ENCODE data around the gene LRRC32.

LRRC32 gene

DNA sequence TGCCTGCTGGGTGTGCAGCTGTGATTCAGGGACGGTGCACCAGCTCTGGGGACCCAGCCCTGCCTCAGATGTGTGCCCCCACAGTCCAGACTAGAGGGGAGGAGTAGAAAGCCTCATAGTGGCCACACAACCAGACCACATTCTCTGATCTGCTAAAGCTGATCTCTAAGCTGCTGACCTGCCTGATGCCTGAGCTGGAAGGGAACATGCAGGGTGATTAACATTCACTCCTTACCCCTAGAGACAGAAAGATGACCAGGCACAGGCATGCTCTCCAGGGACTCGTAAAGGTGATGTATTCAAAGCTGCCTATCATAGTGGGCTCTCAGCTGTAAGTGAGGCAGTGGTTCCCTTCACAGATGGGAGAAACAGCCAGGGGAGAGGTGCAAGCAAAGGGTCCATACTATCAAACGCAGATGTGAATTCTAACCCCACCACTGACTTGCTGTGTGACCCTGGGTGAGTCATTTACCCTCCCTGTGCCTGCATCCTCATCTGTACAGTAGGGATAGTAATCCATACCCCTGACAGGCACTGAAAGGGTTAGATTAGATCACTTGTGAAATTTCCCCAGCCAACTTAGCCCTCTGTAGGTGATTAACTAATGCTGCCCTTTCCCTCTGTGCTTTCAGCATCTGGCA is 29.0 kb upstream of the LRRC32 start:
- DNase-seq (ENCODE audit: low read depth) = no peak

DNA sequence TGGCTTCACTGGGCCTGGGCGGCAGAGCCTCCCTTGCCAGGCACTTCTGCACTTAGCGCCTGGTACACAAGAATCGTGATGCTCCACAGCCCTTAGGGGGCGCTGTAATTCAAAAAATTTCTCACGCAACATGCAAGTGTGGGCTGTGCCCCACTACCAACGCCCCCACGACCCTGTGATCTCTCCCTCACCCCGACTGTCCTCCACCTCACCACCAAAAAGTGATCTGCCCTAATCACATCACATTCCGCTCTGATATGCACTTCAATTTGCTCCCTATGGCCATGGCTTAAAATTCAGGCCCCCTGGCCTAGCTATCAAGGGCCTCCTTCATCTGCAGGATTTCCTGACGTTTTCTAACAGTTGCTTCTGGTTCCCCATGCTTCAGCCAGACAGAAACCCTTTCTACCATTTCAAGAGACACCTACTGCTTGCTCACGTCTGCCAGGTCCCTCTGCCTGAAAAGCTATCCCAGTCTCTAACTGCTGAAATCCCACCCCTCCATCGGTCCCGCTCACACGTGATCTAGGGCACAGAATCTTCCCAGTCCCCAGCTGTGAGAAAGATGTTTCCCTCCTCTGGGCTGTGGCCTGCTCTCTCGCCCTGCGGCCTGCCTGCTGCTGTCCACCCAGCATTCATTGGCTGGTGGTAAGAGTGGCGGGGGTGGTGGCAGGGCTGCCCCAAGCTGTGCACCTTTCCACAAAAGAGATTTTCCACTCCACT is 27.9 kb upstream of the LRRC32 start:
- DNase-seq (ENCODE audit: low read depth) = no peak

DNA sequence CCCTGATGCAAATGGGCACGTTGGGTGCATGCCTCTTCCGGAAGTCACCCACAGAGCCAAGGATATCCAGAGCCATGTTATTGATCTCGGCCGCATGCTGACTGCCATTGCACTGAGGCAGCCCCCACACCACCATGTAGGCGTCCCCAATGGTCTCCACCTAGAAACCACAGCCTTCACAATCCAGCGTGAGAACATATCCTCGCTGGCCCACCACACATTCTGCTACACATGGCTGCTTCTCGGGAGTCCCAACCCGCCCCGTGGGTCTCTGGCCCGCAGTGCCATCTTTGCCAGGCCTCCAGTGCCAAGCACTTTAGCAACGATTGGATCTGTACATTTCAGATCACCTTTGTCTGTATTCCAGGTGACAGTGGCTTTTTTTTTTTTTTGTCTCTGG is 26.2 kb upstream of the LRRC32 start:
- DNase-seq (ENCODE audit: low read depth) = no peak

DNA sequence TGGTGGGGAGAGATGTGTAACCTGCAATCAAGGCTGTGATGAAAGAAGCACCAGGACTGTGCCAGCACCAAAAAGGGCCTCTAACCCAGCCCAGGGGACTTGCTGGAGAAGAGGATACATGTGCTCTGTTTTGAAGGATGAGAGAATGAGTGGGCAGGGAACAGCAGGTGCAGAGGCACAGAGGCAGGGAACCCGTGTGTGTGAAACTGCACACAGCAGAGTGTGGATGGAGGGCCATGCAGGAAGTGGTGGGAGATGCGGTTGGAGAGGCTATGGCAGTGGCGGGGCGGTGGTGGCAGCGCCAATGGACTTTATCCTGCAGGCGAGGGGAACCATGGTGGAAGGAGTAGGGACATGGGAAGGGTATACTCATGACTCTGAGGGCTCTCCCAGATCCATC is 25.2 kb upstream of the LRRC32 start:
- no peak for DNase-seq (ENCODE audit: low read depth)

DNA sequence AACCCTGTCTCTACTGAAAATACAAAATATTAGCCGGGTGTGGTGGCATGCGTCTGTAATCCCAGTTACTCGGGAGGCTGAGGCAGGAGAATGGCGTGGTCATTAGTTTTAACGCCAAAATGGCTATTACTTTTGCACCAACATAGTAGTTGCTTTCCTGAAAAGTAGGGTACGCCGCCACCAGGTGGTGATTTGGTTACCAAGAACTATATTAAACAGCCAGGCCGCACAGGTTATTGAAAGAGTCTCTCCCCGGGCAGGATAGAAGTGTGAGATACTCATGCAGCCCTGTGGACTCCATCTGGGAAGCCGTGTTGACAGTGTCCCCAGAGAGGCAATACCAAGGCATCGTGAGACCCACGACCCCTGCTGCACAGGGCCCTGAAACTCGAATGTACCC is 24.6 kb upstream of the LRRC32 start:
- DNase-seq (ENCODE audit: low read depth) = no peak

DNA sequence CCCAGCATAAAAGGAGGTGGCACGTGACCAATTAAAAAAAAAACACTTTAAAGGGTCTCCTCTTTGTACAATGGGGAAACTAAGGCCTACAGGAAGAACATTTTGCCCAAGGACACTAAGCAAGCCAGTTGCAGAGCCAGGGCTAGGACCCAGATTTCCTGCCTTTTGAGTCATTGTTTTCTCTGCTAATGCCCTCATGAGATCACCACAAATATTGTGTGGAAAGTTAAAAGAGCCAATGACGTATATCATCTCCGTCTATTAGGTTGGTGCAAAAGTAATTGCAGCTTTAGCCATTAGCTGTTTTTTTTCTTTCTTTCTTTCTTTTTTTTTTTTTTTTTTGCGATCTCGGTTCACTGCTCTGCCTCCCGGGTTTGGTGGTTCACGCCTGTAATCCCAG is 24.1 kb upstream of the LRRC32 start:
- no peak for DNase-seq (ENCODE audit: low read depth)

DNA sequence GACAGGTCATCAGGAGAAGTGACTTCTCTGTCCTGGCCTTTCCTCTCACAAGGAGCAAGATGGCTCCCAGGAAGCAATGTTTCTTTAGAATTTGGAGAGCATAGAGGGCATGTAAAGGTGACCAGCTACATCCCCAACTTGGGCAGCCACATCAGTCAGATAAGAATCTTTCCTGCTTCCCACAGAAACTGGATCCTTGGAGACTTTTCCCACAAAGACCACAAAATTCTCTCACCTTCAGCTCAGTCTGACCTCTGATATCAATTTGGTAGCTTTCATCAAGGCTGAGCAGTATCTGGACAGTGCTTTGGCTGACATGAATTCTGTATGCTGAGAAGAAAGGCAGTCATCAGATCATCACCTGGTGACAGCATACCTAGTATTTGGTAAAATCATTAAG is 23.3 kb upstream of the LRRC32 start:
- DNase-seq (ENCODE audit: low read depth) = no peak

DNA sequence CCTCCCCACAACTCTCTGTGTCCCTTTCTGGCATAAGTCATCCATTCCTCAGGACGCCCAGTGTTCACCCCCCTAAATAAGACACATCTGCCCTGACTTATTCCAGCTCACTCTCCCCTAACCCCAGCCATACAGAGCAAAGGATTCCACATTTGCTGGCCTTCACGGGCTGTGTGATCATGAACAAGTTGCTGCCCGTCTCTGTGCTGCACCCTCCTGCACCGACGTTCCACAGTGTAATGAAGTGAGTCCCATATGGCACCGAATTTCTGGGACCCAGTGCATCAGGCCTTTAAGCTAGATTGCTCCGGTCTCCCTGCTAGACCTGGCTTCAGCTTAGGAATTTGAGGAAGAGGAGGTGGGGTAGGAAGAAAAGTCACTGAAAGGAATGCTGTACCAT is 22.4 kb upstream of the LRRC32 start:
- no peak for DNase-seq (ENCODE audit: low read depth)

DNA sequence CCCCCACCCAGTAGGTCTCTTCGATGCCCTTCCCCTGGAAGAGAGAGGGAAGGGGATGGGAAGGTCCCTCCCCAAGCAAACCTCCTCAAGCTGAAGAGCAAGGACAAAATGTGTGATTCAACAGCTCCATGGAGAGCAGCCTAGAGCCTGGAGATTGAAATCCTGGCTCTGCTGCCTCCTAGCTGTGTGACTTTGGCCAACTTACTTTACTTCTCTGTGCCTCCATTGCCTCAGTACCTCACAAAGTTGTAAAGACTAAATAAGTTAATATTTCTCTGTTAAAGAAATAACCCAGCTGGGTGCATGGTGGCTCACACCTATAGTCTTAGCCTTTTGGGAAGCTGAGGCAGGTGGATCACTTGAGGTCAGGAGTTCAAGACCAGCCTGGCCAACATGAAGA is 21.1 kb upstream of the LRRC32 start:
- no peak for DNase-seq (ENCODE audit: low read depth)

DNA sequence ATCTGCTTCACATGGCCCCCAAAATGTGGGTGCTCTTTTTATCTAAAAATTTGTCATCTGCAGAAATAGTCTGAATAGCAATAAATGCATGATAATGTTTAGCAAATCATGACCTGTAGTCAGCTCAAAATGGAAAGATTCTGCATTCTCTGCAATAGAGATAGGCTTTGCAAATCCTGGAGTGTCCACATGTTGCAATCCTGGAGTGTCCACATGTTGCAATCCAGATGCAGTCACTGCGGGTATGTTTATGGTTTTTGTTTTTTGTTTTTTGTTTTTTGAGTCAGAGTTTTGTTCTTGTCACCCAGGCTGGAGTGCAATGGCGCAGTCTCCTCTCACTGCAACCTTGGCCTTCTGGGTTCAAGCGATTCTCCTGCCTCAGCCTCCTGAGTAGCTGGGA is 20.2 kb upstream of the LRRC32 start:
- no peak for DNase-seq (ENCODE audit: low read depth)

DNA sequence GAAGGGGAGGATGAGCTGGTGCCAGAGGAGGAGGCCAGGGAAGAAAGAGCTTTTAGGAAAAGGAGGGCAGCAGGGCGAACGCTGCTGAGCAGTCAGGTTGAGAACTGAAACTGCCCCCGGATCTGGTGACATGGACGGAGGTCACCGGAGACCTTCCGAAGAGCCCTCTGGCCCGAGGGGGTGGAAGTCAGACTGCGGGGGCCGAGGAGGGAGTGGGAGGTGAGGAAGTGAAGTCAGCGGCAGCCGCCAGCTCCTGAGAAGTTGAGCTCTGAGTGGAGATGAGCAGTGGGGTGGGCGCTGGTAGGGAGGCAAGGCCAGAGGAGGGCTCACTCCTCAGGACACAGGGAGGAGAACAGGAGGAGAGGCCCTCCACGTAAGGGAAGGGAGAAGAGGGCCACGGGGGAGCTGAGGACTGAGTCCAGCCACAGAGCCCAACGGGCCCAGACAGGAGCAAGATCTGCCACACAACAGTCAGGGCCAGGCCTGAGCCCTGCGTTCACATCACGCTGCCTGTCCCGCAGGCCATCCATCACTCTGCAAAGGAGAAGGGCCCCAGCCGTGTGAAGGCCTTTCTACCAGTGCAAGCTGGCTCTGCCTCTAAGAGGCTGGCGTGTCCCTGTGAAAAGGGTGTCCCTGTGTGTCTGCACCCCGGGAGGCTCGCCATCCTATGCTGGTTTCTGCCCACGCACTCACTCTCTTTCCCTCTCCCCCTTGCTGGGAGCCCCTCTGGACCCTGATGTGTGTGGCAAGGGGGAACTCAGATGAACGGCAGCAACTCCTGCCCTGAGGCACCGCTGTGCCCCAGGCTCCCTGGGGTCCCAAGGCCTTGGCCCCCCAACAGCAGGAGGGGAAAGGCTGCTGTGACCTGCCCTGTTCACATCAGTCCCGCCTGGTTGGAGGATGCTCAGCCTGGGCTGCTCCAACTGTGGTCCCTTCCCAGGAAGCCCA is 19.0 kb upstream of the LRRC32 start:
- DNase-seq (ENCODE audit: low read depth) = no peak

DNA sequence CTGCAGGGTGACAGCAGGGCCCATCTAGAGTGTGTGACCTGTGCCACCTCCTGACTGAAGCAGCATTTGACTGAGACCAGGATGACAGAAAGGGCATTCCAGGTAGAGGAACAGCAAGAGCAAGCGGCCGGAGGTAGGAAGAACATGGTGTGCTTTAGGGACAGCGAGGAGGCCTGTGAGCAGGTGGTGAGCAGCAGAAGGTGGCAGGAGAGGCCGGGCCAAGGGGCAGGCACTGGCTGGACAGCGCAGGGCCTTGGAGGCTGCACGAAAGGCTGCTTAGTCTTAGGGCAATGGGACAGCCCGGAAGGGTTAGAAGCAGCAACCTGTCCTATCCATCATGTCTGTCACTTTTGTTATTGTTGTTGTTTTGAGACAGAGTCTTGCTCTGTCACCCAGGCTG is 17.6 kb upstream of the LRRC32 start:
- no peak for DNase-seq (ENCODE audit: low read depth)

DNA sequence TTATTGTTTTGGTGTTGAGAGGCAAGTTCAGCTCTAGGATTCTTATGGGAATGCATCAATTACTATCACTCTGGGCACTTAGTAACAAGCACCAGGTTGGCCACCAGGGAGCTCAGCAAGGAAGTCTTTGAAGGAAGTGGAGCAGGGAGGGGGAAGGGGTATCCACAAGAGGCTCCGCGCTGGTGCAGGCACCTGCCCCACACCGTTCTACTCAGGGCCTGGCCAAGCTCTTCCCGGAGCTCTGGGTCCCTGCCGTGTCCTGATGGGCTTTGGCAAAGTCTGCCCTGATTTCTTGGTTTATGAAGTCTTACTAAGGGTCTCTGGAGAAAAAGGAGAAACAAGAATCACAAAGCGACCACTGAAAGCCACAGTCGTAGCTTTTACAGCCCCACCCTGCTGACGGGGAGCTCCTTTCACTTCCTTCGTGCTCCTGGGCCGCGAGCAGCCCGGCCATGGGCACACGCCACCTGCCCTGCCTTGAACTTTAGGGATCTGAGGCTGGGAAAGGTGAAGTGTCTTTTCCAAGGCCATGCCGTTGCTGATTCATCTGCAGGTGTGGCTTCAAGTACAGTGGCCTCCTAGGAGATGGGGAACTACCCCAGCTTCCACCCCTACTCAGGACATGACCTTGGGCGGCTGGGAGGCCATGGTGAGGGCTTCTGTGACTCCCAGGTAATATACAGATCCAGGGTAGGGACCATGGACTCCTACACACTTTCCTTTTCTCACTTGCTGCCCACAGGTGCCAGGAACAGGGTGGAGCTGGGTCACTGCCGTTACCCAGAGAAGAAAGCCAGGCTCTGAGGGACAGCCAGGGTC is 15.9 kb upstream of the LRRC32 start:
- no peak for DNase-seq (ENCODE audit: low read depth)

DNA sequence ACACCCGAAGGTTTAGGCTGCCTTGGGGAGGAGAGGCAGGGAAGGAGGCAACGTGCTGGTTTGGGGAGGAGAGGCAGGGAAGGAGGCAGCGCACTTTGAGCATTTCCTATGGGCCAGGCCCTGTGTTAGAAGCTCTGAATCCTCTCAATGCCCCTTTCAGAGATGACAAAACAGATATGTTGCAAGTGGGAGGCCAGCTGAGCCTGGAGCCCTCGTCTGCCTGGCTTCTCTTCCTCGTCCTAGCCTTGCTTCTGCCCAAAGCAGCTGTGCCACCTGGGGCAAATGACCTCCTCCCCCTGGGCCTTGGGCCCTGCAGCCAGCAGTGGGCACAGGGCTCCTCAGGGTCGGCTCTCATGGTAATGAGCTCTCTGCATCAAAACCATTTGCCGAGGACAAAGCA is 15.3 kb upstream of the LRRC32 start:
- DNase-seq (ENCODE audit: low read depth) = no peak

DNA sequence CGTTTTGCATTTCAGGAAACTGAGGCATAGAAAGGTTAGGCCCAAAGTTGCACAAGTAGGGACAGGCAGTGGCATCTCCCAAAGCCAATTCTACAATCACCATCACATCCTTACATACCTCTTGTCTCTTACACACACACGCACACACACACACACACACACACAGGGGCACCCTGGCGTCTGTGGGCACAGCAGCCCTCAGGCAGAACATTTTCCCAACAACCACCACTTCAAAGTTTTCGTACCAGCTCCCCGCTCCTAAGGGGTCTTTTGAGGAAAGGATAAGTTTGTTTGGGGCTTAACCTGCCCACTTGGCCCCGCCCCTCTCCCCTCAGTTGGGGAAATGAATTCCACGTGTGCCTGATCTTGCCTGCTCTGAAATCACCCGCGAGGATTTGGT is 14.7 kb upstream of the LRRC32 start:
- DNase-seq (ENCODE audit: low read depth) = no peak

DNA sequence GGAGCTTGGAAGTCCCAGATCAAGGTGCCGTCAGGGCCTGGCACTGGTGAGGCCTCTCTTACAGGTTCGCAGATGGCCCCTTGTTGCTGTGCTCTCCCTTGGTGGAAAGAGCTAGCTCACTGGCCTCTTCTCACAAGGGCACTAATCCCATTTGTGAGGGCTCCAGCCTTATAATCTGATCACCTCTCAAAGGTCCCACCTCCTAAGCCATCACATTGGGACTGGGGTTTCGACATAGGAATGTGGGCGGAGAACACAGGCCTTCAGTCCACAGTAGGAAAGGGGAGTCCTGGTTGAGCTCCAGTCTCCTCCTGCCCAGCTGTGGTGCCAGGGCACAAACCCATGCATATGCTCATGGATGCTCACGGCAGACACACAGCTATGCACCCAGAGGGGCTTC is 14.0 kb upstream of the LRRC32 start:
- no peak for DNase-seq (ENCODE audit: low read depth)

DNA sequence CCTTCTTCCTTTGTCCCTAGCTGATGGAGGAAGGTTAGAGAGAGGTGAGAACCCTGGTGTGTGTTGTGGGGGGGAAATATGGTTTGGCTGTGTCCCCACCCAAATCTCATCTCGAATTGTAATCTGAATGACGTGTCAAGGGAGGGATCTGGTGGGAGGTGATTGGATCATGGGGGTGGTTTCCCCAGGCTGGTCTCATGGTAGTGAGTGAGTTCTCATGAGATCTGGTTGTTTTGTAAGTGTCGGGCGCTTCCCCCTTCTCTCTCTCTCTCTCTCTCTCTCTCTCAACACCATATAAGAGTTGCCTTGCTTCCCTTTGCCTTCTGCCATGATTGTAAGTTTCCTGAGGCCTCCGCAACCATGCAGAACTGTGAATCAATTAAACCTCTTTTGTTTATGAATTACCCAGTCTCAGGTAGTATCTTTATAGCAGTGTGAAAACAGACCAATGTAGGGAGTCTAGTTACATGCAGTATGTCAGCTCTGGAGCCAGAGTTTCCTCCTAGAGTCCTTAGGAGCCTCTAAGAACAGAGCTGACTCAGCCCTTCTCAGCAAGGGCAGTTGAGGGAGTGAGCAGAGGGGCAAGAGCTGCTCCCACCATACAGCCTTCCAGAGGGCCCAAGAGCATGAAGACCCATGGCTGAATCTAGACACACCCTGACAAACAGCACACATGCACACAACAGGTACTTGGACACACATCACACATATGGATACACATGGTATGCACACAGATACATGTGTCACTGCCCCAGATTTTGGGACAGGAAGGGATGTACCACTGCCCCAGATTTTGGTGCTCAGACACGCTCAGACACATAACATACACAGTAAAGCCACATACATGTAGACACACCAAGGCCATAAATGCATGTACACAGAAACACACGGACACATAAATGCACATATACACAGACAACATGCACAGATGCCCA is 12.9 kb upstream of the LRRC32 start:
- no peak for DNase-seq (ENCODE audit: low read depth)

DNA sequence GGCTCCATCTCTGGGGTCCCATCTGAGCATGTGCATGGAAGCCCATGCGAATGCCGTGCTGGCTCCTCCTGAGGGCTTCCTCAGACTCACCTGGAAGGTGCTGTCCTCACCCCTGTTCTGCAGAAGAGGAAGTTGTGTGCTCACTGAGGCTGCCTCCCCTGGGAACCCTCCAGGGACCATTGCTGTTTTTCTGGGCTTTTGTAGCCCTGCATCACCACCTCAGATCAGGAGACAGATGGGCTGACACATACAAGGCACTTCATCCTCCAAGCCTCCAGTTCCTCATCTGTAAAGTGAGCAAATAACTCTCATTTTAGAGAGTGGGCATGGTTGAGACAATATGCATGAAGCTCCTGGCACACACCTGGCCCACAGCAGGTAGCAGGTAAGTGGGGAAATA is 12.1 kb upstream of the LRRC32 start:
- DNase-seq (ENCODE audit: low read depth) = no peak

DNA sequence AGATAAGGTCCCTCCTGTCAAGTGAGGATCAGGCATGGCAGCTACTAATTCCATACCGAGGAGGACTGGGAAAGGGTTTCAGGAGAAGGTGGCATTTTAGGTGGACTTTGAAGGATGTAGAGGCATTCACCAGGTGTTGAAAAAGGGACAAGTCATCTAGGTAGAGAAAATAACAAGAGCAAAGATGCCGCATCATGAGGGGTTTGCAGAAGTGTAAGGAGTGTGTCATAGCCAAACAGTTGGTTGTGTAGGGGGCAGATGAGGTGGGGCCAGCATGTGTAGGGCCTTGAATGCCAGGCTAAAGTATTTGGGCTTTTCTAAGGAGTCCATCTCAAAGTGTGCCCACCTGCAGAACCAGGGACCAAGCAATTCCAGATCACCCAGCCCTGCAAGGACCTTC is 11.6 kb upstream of the LRRC32 start:
- no peak for DNase-seq (ENCODE audit: low read depth)

DNA sequence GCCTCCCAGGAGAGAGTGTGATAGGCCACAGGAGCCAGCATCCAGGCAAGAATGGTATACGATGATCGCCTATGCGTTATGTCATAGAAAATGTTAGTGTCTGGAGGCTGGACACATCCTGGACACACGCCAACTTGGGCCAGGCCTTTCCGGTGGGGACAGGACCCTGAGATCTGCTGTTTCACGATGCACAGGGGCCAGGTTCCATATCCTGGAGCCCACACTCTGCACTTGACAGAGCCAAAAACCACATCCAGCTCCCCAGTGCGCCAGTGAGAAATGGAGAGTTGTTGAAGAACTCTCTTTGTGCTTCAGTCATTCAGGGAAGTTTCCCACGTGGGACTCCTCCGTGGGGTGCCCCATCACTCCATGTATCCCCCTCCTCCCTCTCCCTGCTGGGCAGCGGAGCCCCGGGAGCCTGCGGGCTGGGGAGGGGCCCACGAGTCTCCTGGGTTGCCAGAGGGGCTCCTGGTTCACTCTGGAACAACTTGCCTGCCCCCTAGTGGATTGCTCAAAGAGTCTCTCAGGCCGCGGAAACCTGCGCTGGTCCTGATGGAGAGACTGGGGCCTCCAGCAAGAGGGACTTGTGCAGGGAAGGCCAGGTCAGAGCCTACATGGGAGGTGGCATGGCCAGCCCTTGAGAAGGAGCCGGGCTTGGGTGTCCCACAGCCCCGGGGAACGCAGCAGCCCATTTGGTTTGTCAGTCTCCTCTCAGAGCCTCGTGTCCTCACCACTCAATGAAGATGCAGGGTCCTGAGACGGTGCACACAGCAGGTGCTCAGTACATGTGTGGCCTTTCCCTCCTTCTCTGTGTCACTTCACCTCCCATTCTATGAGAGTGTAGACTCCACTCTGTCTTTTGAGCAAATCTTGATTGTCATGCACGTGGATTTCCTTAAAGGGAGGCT is 10.2 kb upstream of the LRRC32 start:
- peak; percentile 42 for DNase-seq (ENCODE audit: low read depth)

All from activated gamma-delta T cell treated with anti-CD3 and anti-CD28 coated beads, Interleukin-2, amount 50 U/mL, for 16 hours (primary cell).